Mesodermal cell (in vitro differentiated cells): ENCODE data around the gene TMEM132D.

Source experiments
- H3K27ac ChIP-seq: 2 replicates; pipeline ENCODE4 v1.7.0; 2013; ENCODE audit warnings: mild to moderate bottlenecking, low read depth, low read length, moderate library complexity; ENCODE audit not compliant: severe bottlenecking
- H3K36me3 ChIP-seq: 2 replicates; pipeline ENCODE4 v1.7.1; 2013; ENCODE audit warnings: mild to moderate bottlenecking, low read length, moderate library complexity; ENCODE audit not compliant: control insufficient read depth, insufficient read depth
- H3K4me1 ChIP-seq: one replicate; pipeline ENCODE4 v1.7.1; 2013; ENCODE audit warnings: mild to moderate bottlenecking, low read length; ENCODE audit not compliant: insufficient read depth, control insufficient read depth, poor library complexity, severe bottlenecking
- H3K4me3 ChIP-seq: 2 replicates; pipeline ENCODE4 v1.7.0; 2013; ENCODE audit warnings: low read length, control low read depth, mild to moderate bottlenecking; ENCODE audit not compliant: insufficient read depth, poor library complexity, severe bottlenecking; ENCODE audit errors: extremely low read depth
- H3K9me3 ChIP-seq: 2 replicates; pipeline ENCODE4 v1.7.1; 2013; ENCODE audit warnings: mild to moderate bottlenecking, low read length, moderate library complexity; ENCODE audit not compliant: control insufficient read depth
- WGBS, 2 experiments: methylation state at CpG; one replicate each; pipeline ENCODE4 v1.1.5; 2013; ENCODE audit warnings: missing lambda C conversion rate in 2 of 2; ENCODE audit not compliant: insufficient coverage in 2 of 2; 5-methylcytosine and 5-hydroxymethylcytosine counted together

Gene TMEM132D

GRCh38 chr12:129025055-129025454, 878.8 kb downstream of the TMEM132D start:
- no peak overlapping the region for H3K4me3 ChIP-seq
- 83 to 87% methylated on average over 1 to 3 of the region's 3 CpGs for WGBS, 2 experiments
- H3K27ac ChIP-seq, result no peak overlapping the region
- H3K4me1 ChIP-seq, result no peaks in the 10 kb centered on the region
- no peaks in the 10 kb centered on the region for H3K36me3 ChIP-seq
- H3K9me3 ChIP-seq, result no peaks in the 10 kb centered on the region
